ENCODE results near the gene PAXX. TPM values are rescaled to one million over a fixed set of nuclear protein-coding genes. Genes with fewer than 3 reads are reported as not detected.

The PAXX gene
- total RNA-seq, 4 donors from 2014 or later, result 22.0 to 37.0 (median 31.6) TPM

DNA sequence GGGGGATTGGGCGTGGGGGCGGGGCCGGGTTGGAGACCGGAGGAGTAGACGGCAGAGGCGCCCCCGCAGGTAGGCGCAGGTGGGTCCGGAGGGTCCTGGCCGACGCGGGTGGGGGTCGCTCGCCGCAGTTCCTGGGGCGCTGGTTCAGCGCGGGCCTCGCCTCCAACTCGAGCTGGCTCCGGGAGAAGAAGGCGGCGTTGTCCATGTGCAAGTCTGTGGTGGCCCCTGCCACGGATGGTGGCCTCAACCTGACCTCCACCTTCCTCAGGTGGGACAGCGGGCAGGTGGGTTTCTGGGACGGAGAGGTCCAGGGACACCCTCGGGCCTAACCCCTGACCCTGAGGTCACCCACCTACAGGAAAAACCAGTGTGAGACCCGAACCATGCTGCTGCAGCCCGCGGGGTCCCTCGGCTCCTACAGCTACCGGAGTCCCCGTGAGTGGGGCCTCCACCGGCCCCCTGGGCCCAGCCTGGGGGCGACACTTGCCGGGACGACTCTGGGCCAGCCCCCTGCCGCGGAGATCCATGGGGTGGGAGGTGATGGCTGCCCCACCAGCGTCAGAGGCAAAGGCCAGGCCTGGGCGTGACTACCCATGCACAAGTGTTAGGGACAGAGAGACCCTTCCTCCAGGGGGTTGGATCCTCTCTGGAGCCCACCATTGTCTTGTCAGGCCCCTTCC lies 13.2 kb upstream of the PAXX start:
- ATAC-seq (ENCODE audit: low FRiP score), result no peak
- TF ChIP-seq, protein P1, sequence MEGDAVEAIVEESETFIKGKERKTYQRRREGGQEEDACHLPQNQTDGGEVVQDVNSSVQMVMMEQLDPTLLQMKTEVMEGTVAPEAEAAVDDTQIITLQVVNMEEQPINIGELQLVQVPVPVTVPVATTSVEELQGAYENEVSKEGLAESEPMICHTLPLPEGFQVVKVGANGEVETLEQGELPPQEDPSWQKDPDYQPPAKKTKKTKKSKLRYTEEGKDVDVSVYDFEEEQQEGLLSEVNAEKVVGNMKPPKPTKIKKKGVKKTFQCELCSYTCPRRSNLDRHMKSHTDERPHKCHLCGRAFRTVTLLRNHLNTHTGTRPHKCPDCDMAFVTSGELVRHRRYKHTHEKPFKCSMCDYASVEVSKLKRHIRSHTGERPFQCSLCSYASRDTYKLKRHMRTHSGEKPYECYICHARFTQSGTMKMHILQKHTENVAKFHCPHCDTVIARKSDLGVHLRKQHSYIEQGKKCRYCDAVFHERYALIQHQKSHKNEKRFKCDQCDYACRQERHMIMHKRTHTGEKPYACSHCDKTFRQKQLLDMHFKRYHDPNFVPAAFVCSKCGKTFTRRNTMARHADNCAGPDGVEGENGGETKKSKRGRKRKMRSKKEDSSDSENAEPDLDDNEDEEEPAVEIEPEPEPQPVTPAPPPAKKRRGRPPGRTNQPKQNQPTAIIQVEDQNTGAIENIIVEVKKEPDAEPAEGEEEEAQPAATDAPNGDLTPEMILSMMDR (IDR thresholded peaks at IDR 0.05), result no peak
- DNase-seq (ENCODE audit: low spot score), result no peak

DNA sequence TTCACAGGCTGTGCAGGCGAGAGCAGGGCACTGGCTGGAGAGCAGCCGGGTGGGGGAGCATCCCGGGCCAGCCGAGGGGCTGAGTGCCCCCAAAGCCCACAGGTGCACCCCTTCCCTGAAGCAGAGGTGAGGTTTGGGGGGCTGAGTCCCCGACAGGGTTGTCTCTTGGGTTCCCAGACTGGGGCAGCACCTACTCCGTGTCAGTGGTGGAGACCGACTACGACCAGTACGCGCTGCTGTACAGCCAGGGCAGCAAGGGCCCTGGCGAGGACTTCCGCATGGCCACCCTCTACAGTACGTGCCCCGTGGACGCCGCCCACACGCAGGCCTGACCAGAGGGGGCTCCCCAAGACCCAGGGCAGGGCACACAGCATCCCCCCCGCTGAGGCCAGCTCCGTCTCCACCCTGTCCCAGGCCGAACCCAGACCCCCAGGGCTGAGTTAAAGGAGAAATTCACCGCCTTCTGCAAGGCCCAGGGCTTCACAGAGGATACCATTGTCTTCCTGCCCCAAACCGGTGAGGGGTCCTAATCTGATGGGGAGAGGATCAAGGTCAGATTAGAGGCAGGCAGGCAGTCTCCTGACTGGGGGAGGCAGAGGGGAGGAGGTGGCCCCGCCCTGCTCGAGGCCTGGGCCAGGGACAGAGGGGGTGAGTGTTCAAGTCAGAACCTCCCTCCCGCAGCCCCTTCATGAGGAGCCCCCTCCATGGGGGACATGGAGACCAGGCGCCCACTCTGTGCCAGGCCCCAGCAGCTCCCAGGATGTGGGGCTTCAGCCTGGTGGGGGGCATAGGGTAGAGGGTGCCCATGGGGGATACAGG lies 12.2 kb upstream of the PAXX start:
- DNase-seq (ENCODE audit: low spot score) (no peak), ATAC-seq (ENCODE audit: low FRiP score) (no peak)
- TF ChIP-seq, protein P1 (IDR thresholded peaks at IDR 0.05), result no peak

DNA sequence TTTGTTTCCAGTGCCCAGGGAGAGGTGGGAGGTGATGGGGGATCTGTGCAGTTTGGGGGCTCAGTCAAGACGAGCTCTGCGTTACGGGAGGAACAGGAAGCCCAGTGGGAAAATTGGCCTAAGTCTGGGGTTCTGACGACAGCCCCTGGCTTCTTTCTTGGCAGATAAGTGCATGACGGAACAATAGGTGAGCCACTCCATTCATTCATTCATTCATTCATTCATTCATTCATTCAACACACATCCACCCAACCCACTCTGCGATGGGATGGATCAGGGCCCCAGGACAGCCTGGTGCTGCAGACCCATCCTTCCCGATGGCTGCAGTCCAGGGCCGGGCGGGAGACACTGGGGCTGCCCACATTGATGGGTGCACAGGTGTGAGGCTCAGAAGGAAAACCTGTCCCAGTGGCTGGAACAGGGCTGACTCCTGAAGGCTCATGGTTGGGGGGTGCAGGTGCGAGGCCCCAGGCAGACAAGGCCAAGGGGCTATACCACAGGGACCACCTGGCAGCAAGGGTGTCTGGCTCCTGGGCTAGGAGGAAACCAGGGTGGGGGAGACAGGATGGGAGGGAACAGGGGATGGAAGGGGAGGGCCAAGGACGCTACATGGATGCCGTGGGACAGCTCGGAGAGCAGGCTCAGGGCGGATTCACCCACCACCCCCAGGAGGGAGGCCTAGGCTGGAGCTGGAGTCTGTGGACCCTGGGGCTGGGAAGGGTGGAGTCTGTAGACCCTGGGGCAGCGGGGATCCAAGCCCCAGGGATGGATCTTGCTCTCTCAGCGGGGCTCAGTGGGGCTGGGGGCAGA lies 11.3 kb upstream of the PAXX start:
- ATAC-seq (ENCODE audit: low FRiP score) (no peak), DNase-seq (ENCODE audit: low spot score) (no peak)
- TF ChIP-seq, protein P1 (IDR thresholded peaks at IDR 0.05), result no peak

DNA sequence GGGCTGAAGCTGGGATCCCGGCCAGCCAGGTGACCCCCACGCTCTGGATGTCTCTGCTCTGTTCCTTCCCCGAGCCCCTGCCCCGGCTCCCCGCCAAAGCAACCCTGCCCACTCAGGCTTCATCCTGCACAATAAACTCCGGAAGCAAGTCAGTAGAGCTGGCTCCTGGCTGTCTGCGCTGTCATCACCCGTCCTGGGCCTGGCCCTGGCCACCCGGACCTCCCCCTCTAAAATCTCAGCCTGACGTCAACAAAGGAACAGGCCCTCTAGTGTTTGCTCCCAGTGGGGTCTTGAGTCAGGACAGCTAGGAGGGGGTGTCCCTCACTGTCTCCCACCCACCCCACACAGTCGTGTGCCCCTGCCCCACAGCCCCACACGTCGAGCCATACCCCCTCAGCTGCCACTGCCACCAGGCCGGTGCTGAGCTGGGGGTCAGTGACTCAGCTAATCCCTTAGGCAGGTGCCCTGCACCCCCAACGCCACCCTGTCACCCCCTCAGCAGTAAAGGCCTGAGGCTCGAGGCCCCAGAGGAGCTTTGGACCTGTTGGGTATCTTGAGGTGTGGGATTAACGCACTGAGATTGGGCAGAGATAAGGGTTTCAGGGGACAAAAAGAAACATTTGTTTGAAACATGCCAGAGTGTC lies 10.5 kb upstream of the PAXX start:
- ATAC-seq (ENCODE audit: low FRiP score) (no peak), DNase-seq (ENCODE audit: low spot score) (no peak)
- TF ChIP-seq, protein P1 (IDR thresholded peaks at IDR 0.05), result no peak

DNA sequence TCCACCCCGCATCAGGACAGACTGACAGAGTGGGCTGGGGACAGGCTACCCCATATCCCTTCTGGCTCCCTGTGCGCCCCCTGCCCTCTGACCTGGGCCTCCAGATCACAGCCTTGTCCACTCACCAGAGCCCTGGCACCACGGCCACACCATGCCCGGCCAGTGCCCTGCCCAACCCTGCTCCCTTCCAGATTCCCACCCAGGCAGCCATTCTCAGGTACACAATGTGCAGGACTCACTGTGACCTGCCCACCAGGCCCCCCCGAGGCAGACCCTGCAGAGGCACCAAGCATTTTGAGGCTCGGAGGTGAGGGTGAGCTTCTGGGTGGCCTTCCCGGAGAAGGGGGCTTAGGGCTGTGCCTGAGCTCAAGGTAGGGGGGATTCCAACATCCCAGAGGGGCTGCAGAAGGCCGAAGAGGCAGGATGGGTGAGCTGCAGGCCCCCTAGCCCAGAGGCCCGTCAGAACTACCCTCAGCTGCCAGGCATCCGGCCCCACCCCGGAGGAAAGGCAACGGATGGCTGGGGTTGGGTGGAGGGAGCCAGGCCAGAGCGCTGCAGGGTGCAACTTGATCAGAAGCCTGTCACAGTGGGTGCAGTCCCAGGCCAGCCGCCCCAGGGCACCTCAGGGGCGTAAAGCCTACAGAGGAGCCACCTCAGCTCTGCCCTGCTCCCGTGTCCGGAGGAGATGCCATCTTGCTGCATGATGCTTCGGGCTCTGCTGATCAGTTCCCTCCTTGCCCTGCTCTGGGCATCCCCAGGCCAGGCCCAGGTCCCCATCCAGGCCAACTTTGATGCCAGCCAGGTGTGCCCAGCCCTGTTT lies 9.8 kb upstream of the PAXX start, which contains the start of gene LCNL1:
Gene LCNL1, plus strand, starts transcription at position 762 of the 820 bp plus-strand sequence. CDS start 594 bp downstream, outside the sequence.
- DNase-seq (ENCODE audit: low spot score), result no peak

More for the DNA sequence above, 9.8 kb upstream of the PAXX start, which contains the start of gene LCNL1:
- no peak for ATAC-seq (ENCODE audit: low FRiP score)
- TF ChIP-seq, protein P1 (IDR thresholded peaks at IDR 0.05), result no peak
